ENCODE results near the gene CDC42. TPM values are rescaled to one million over a fixed set of nuclear protein-coding genes. Genes with fewer than 3 reads are reported as not detected.

CDC42 gene
- total RNA-seq, 4 donors from 2014 or later = 120 to 187 (median 171) TPM

Small RNAs within 50 kb of the gene (small RNA-seq; reads per million reads assigned to genes)
- gene RN7SL186P (not detected), gene RNU6-776P (not detected)

Other genes starting within 250 kb of the CDC42 start
- under 1 TPM in 1 of 4 donors, not detected in 3; 0.60 TPM for gene LDLRAD2, start 240.4 kb upstream of the CDC42 start, total RNA-seq
- gene HSPG2, start 115.4 kb upstream of the CDC42 start, total RNA-seq = 100 to 1,000 TPM; 292 to 486 (median 404) TPM
- 10 to 100 TPM in 1 of 4 donors, 1 to 10 TPM in 2, under 1 TPM in 1; 0.66 to 47.7 (median 2.2) TPM for gene CELA3B, start 75.7 kb upstream of the CDC42 start, total RNA-seq
- gene CELA3A, start 51.1 kb upstream of the CDC42 start, total RNA-seq = 10 to 100 TPM in 1 of 4 donors, 1 to 10 TPM in 3; 4.0 to 60.6 (median 6.0) TPM
- under 1 TPM in 3 of 4 donors, not detected in 1; under 0.01 to 0.63 (median 0.20) TPM for gene WNT4, start 90.4 kb downstream of the CDC42 start, total RNA-seq